ENCODE measurements around the gene BLACAT1.
"Not testable (repeated sequence)": the region's sequence is repeated elsewhere in the genome, so short reads cannot be mapped to it uniquely, and the experiment has no call there.

The BLACAT1 gene

DNA sequence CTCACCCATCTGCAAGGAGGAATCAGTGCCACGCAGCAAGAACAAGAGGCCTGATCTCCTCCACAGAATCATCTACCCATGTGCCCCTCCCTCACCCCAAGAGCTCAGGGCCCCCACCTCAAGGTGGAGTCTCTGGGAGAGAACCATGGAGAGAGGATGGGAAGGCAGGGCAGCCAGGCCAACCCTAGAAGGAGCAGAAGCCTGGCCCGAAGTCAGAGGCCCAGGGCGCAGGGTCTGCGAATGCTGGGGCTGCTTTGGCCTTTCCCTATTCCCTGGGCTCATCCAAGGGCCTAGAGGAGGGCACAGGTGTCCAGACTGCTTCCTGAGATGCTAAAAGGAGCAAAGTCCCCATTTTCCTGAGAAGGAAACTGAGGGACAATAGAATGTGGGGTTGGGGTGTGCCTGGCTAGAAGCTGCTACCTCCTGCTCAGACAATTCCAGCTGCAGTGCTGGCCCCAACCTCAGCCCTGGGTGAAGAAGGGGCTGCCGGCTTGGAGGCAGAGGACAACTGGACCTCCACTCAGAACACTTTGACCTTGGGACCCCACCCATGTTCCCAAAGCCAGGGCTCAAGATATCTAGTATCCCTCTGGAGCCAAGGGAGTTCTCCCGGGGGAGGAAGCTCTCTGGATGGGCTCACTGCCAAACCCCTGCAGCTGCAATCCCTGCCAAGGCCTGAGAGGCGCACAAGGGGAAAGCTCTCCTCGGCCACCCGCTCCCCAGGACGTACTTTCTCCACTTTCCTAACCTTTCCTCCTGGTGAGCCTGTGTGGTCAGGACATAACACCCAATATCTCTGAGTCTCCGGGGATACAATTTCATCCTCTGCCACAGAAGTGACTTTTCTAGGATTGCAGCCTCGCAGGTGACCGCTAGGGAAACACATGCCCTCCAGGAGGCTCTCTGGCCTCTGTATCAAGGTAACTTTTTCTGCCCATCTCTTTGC is 17.4 kb downstream of the BLACAT1 start:
- no peak for DNase-seq

DNA sequence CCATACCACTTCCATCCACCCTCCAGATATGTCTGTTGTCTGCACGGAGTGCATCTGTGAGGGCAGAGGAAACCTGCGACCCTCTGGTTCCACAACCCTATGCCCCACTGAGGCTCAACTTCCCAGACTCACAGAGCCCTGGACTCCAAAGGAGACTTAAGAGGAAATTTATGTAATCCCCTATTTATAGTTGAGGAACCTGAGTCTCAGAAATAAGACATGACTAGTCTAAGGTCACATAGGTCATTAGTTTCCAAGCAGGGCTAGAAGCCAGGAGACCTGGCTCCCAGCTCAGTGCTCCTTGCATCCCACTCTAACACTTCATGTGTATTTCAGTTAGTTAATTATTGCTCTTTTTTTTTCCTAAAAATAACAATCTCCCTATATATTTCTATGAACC is 18.3 kb downstream of the BLACAT1 start:
- no peak for DNase-seq

DNA sequence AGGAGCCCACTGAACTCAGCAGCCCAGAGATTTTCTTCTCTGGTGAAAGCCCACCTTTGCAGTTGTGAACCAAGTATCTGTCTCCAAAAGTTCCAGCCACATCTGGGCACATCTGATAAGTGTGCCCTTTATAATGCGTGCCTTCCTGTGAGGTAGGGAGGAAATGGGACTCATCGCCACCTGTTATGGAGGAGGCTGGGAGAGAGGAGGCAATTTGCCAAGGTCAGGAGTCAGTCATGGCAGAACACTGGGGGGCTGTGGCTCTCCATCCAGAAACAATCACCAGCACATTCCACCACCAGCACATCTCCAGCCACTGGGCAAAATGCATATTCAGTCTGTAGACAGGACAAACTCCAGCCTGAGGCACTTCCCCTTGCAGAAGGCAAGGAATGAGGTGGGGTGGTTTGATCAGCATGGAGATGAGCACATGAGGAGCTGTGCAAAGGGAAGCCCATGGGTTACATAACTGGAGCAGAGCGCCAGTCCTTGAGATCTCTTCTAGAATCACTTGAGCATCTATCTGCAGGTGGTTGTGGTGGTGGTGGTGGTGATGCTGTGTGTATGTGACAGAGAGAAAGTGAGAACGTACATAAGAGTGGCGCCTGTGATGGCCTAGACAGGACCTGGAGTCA is 19.0 kb downstream of the BLACAT1 start:
- DNase-seq = no peak

DNA sequence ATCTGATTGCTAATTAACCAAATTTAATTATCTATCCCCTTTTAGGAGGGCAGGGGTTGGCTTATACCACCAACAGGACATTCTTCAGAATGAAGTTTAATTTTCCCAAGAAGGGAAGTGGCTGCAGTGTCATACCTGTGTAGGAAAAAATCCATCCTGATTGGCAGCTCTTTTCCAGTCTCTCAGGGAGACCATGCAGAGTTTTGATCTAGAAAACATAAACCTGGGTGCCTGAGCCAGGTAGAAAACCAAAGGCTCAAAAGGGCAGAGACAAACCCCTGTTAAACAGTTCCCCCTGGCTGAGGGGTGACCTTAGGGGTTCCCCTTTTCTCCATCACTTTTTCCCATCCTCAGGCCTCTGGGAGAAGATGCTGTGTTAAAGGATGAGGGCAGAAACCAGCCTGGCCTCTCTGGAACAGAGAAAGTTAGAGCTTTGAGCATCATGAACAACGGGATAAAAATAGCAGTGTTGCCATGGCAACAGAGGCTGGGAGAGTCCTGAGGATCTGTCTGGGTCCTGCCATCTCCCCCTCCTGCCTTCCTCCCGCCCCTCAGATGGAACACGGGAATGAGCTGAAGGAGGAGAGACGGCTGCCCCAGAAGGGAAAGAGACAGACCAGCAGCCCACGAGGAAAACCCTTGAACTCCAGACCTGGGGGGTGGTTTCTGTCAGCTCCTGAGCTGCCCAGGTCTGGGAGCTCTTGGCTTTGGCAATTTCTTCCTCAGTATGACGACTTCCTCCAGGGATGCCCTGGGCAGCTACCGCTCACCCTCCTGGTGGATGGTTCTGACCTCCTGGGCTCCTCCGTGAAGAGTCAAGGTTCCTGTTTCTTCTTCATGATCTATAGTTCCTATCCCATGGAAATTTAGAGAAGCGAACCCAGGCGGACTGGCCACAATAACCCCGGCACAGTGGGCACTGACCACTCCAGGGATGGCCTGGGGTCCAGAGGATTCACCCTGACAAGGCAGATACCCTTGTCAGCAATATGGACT is 20.0 kb downstream of the BLACAT1 start:
- DNase-seq = no peak

DNA sequence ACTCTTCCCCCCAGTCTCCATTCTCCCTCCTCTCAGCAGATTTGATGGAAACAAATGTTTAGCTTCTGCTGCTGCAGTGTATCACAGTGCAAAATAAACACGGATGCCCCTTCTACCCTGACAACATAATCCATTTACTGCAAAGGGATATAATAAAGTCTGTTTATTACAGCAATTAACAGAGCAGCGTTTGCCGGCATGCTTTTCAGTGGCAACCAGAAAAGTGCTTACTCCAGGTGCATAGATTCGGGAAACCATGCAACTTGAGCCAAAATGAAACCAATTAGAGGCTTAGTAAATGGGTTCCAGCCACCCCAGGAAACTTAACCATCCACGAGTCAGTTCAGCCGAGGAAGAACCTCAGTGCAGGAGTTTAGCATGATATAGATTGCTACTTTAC is 21.1 kb downstream of the BLACAT1 start:
- DNase-seq = no peak

DNA sequence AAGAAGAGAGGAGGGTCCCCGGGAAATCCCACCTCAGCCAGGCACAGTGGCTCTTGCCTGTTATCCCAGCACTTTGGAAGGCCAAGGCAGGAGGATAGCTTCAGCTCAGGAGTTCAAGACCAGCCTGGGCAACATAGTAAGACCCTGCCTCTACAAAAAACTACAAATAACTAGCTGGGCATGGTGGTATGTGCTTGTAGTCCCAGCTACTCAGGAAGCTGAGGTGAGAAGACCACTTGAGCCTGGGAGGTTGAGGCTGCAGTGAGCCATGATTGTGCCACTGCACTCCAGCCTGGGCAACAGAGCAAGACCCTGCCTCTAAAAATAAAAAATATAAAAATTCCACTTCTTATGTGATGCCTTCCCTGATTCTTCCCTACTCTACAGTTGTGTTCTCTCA is 23.2 kb downstream of the BLACAT1 start:
- not testable (repeated sequence) for DNase-seq

DNA sequence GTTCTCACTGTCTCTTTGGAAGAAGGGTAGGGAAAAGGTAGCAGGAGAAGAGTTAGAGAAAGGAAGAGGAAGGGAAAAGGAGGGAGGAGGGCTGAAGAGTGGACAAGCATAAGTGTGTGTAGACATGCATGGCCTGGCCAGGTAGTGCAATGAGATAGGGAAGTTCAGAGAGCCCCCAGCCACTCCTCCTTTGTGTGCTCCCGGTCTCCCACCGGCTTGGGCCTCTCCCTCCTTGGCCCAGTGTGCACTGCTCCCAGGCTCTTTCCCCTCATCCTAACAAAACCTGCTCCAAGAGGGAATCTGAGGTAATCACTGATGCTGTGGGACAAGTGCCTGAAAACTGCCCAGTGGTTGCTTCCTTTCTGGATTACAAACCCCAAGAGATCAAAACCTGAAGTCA is 23.7 kb downstream of the BLACAT1 start:
- no peak for DNase-seq

DNA sequence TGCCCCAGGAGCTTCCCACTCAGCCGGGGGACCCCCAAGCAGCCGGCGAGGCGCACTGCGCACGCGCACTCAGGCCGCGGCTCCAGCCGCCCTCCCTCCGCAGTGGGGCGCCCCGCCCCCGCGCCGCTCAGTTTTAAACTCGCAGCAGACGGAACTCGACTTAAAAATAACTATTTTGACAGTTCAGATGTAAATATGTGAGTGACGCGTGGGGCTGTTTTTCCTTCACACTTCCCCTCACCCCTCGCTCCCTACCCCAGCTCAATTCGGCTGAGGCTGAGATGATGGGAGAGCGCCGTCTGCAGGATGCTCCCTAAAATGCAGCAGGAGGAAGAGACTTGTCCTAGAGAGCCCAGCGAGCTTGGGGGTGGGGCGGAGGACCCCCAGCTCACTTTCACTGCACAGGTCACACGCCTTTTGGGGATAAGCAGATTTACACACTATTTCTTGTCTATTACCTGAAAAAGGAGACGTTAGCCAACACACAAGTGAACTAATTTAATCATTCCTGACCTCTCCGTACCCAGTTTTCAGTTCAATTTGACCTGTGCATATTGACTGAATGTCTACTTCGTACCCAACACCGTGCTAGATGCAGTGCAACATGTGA is 25.0 kb downstream of the BLACAT1 start:
- peak; percentile 26 for DNase-seq

DNA sequence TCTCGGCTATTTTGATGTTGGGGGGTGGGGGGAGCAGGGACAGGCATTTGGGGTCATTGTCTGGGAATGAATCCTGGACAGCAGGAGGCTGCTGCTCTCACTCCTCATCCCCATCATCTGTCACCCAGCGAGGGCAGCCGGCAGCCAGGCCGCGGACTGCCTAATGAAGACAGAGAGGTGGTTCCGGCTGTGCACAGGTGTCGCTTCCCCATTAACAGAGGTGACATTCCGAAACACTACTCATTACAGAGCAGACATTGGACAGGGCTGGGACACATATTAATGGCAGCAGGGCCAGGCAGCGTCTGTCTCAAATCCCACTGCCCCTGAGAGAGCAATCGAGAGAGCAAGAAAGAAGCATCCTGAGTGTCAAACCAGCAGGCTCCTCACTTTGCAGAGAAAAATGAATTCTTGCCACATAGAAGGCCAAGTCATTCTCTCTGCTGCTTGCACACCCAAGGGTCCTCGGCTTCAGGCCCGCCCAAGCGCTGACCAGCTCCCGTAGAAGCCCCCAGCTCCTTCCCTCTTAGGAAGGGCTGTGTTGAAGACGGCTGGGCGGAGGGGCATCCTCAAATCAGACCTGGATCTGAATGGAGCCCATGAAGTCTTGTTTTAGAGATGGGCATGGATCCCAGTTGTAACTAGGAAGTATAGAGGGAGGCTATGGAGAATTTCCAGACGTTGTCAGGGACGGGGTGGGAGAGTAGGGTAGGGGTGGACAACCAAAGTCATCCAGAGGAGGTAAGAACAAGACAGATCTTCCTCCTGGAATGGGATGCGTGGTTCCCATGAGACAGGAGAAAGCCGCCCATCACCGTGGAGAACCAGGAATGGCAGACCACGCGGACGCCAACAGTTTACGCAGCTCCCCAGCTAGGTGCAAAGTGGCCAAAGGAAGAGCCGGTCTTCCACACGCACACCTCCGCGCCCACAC is 25.8 kb downstream of the BLACAT1 start:
- no peak for DNase-seq

DNA sequence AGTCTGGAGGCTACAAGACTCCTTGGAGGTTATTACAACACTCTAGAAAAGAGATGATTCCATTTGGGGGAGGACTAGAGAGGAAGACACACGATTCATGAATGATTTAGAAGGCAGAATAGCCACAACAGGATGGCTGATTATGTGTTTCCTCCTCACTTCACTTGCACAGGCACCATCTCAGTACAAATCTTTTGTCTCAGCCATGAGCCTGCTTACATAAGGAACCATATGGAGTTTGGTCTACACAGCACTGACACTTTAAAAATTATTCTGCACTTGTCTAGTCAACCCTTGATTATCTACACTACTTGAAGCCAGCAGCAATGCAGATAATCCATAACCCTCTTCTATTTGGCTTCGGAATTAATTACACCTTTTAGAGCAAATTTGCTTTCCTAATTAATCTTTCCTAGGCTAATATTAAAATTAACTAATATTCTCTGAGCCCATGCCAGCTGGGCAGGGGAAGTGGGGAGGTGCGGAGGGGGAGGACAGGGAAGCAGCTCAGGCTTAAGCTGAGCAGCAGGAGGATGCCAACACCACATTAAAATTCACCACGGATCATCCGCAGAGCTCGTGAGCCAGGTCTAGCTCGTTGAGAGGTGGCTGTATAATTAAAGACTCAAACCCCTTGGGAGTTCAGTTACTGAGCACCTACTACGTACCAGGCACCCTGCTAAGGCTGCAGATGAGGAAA is 30.8 kb downstream of the BLACAT1 start:
- no peak for DNase-seq

DNA sequence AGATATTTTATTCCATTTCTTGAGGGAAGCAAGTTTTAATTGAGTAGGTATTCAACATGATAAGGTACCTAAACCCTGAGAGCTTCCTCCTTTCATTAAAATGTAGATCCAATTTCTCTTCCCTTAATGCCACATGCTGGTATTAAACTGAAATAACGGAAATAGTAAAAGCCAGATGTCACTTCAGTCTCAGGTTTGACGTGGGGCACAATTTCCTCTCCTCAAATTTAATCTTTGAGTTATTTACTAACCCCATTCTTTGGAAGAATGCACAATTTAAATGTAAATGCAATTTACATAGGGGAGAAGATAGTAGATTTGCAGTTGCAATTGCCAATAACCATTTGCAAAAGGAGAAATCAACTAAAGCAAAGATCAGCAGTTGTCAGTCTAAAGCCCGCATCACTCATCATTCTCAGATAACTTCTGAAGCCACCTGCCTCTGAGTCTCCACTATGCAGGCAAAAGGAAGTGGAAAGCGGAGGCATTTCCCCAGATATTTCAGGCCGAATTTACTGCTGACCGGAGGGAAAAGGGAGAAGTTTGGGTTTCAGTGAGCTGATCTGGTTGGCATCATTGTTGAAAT is 31.9 kb downstream of the BLACAT1 start:
- no peak for DNase-seq

DNA sequence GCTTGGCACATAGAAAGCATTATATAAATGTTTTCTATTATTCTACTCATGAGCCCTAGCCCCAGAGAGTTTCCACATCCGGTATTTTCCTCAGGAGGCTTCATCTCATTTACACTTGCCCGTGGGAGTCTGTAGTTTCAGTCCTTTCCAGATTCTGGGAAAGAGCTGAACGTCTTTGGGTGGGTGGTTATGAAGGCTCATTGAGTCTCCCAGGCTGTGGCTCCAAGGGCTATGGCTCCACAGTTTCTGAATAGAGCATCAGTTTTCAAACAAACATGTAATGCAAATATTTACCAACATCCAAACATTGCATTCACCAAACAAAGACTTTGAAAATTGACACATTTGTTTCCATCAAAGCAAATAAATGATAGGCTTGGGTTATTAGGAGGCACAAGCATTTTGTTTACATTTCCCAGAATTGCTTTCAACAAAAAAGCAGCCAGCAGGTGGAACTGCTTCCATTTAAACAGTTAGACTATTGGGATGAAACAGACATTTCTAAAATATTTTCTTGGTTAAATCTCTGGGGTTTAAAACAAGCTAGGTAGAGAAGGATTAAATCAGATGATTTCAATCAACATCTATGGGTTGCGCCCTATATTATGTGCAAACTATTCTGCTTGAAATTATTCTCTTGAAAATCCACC is 32.7 kb downstream of the BLACAT1 start:
- DNase-seq = no peak

DNA sequence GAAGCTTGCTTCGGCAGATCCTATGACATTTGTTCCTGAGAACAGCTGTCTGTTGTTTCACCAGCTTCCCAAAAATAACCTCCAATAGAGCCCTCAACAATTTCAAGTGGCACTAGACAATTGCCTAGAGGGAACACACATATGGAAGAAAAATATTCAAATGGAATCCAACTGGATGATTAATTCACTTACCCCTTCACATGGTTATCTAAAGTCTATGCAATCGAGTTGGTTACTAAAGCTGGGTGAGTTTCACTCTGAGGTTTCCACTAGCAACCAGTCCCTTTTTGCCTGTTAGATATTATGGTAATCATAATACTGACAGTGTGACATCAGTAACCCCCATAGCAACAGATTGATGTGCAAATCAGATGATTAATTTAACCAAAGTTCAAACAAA is 34.0 kb downstream of the BLACAT1 start, which contains the start of gene LEMD1:
Gene LEMD1 (minus strand): TSS at position 259 of the 400 bp plus-strand sequence. CDS start 1,520 bp downstream, outside the sequence.
- DNase-seq = no peak

DNA sequence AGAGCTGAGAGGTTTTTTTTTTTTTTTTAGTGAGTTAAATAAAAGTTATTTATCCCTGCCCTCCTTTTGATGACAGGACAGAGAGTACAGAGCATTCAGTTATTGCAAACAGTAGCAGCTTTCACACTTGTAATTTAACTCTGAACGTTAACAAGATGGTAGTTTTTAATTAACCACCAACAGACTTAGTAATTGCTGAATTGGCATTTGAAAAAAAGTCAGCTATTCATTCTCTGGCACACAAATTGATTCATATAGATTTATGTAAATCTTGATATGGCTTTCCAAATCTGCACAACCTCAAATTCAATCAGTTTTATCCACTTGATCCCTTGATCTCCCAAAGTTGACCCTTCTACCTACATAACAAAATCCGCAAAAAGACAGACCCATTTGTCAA is 34.9 kb downstream of the BLACAT1 start:
- no peak for DNase-seq

DNA sequence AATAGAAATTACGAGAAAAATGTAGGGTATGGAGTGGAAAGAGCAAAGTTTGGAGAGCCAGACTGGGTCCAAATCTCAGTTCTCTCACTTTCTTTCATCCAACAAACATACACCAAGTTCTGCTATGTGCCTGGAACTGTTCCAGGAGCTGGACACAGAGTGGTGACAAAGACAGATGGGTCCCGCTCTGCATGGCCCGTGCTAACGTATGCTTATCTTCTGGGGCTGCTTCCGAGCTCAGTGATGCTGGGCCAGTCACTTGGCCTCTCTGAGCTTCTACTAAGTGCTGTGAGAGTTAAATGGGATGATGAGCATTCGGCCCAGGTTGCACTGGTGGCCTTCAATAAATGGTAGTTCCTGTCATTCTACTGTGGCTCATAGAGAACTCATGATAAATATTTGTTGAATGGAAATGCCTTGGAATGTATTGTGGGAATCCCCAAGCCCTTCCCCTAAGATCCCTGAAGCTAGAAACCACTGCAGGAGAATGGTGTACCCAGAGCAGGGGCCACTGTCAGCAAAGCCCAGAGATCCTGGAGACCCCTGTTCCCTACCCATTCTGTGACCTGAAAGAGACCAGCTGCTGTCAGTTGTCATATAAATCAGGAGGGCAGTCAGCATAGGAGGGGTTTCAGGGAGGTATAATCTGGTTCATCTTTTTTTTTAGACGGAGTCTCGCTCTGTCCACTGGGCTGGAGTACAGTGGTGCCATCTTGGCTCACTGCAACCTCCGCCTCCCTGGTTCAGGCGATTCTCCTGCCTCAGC is 37.8 kb downstream of the BLACAT1 start:
- no peak for DNase-seq

DNA sequence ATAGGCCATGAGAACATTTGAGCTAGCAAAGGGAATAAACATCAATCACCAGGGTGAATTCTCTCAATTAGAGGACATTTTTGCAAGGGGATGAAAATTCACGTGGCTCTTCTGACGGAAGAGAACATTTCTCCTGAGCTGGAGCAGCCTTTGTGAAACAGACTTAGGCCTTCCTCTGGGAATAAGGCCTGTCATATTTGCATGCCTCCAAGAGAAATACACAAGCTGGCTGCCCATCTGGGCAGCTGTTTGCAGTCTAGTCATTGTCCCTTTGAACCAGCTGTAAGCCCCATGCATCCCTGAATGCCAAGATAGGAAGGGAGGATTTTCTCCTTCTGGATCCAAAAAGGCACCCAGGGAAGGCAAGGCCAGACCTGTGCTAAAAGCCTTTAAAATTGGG is 39.5 kb downstream of the BLACAT1 start:
- no peak for DNase-seq

DNA sequence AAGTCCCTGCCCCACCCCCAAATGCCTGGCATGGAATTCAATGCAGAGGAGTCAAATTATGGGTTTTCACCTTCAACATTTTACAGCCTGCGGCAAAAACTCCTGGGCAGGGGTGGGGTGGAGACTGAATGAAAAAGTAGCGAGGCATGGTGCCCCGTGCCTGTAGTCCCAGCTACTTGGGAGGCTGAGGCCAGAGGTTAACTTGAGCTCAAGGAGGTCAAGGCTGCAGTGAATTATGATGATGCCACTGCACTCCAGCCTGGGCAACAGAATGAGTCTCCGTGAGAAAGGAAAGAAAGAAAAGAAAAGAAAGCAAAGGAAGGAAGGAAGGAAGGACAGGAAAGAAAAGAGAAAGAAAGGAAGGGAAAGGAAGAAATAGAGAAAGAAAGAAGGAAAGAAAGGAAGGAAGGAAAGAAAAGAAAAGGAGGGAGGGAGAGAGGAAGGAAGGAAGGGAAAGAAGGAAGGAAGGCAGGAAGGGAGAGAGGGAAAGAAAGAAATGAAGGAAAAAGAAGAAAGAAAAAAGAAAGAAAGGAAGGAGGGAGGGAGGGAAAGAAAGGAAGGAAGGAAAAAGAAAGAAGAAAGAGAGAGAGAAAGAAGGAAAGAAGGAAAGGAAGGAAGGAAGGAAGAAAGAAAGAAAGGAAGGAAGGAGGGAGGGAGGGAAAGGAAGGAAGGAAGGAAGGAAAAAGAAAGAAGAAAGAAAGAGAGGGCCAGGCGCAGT is 45.1 kb downstream of the BLACAT1 start:
- no peak for DNase-seq

DNA sequence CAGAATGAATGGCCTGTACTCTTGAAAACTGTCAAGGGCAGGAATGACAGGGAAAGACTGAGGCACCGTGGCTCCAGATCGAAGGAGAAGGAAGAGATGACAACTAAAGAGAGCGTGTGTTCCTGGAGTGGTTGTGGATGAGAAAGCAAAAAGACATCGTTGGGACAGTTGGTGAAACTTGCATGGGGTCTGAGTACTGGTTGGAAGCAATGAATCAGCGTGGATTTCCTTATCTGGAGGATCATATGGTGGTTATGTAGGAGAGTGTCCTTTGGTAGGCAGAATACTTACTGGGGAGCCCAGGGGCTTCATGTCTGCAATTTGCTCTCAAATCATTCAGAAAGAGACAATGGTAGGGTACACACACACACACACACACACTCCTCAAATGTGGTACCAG is 47.9 kb downstream of the BLACAT1 start:
- DNase-seq = no peak
